HL-60 (cell line): ENCODE data around the gene PDE3A.

Experiments used
- DNase-seq, 2 experiments: peaks; one replicate each; pipeline ENCODE4 v3.0.0-alpha.2; 2010 to 2020; ENCODE audit warnings: low read depth in 1 of 2, low spot score in 1 of 2
- H3K27ac ChIP-seq: fragments of 250-450 bp; sonication (Bioruptor Pico); replicated peaks from 2 replicates; pipeline ENCODE4 v1.5.1; 2020; ENCODE audit warnings: mild to moderate bottlenecking, moderate library complexity
- H3K27me3 ChIP-seq: fragments of 250-450 bp; sonication (Bioruptor Pico); 2 replicates; pipeline ENCODE4 v1.5.1; 2021; ENCODE audit warnings: mild to moderate bottlenecking, moderate library complexity; ENCODE audit not compliant: insufficient read depth, poor library complexity, severe bottlenecking
- H3K4me3 ChIP-seq: replicated peaks from 2 replicates; pipeline ENCODE4 v1.5.1; 2011; ENCODE audit warnings: mild to moderate bottlenecking, control low read depth, low read length; ENCODE audit not compliant: insufficient read depth
- CTCF ChIP-seq: IDR thresholded peaks from one replicate; pipeline ENCODE4 v1.5.1; 2011; ENCODE audit warnings: low read length, control low read depth, inconsistent platforms; ENCODE audit not compliant: insufficient read depth
- GABPA ChIP-seq: IDR thresholded peaks from 2 replicates; pipeline ENCODE4 v1.6.1; 2012; ENCODE audit warnings: low read depth
- POLR2AphosphoS5 ChIP-seq: IDR thresholded peaks from 2 replicates; pipeline ENCODE4 v1.6.1; 2012; ENCODE audit warnings: low read depth
- SPI1 ChIP-seq: IDR thresholded peaks from 2 replicates; pipeline ENCODE4 v1.6.1; 2012; ENCODE audit warnings: low read depth, mild to moderate bottlenecking, borderline replicate concordance
- TF ChIP-seq, protein P1 (sequence below): IDR thresholded peaks from 2 replicates; pipeline ENCODE4 v1.6.1; 2012; ENCODE audit warnings: low read depth; ENCODE audit not compliant: insufficient replicate concordance

PDE3A gene

GRCh38 chr12:20555015-20555414 lies 186.7 kb downstream of the PDE3A start:
- peaks cover 2% of the 10 kb centered on the region for H3K27me3 ChIP-seq
- no peak for TF ChIP-seq SPI1
- no peak overlapping the region for H3K27ac ChIP-seq

GRCh38 chr12:20555771-20556170 lies 187.4 kb downstream of the PDE3A start:
- DNase-seq: no peak
- Histone ChIP-seq H3K27me3 (peaks cover 2% of the 10 kb centered on the region), H3K4me3 (no peak overlapping the region), H3K27ac (no peak overlapping the region)
- TF ChIP-seq POLR2AphosphoS5: no peak
- no peak for TF ChIP-seq GABPA
- no peak for TF ChIP-seq SPI1
- TF ChIP-seq, protein P1, sequence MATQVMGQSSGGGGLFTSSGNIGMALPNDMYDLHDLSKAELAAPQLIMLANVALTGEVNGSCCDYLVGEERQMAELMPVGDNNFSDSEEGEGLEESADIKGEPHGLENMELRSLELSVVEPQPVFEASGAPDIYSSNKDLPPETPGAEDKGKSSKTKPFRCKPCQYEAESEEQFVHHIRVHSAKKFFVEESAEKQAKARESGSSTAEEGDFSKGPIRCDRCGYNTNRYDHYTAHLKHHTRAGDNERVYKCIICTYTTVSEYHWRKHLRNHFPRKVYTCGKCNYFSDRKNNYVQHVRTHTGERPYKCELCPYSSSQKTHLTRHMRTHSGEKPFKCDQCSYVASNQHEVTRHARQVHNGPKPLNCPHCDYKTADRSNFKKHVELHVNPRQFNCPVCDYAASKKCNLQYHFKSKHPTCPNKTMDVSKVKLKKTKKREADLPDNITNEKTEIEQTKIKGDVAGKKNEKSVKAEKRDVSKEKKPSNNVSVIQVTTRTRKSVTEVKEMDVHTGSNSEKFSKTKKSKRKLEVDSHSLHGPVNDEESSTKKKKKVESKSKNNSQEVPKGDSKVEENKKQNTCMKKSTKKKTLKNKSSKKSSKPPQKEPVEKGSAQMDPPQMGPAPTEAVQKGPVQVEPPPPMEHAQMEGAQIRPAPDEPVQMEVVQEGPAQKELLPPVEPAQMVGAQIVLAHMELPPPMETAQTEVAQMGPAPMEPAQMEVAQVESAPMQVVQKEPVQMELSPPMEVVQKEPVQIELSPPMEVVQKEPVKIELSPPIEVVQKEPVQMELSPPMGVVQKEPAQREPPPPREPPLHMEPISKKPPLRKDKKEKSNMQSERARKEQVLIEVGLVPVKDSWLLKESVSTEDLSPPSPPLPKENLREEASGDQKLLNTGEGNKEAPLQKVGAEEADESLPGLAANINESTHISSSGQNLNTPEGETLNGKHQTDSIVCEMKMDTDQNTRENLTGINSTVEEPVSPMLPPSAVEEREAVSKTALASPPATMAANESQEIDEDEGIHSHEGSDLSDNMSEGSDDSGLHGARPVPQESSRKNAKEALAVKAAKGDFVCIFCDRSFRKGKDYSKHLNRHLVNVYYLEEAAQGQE: no peak
- no peak for TF ChIP-seq CTCF

More at GRCh38 chr12:20555015-20555414, 186.7 kb downstream of the PDE3A start:
- DNase-seq: no peak
- no peak overlapping the region for H3K4me3 ChIP-seq

- DNase-seq: no peak
- H3K4me3 ChIP-seq: no peak overlapping the region
- H3K27me3 ChIP-seq: peaks cover 2% of the 10 kb centered on the region
- TF ChIP-seq, protein P1: no peak
- TF ChIP-seq CTCF (no peak), GABPA (no peak)
- H3K27ac ChIP-seq: no peak overlapping the region
Observed at GRCh38 chr12:20557096-20557495, 188.8 kb downstream of the PDE3A start.

DNA sequence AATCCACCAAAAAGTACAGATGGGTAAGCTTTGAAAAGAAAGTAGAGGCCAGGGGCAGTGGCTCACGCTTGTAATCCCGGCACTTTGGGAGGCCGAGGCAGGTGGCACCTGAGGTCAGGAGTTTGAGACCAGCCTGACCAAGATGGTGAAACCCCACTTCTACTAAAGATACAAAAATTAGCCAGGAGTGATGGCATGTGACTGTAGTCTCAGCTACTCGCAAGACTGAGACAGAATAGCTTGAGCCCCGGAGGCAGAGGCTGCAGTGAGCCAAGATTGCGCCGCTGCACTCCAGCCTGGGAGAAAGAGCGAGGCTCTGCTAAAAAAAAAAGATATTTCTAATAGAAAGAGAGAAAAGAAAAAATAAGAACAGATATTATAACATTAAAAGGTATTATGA lies 192.6 kb downstream of the PDE3A start:
- no peak overlapping the region for H3K27ac ChIP-seq
- TF ChIP-seq SPI1 (no peak), POLR2AphosphoS5 (no peak), GABPA (no peak), CTCF (no peak)
- TF ChIP-seq, protein P1: no peak
- H3K4me3 ChIP-seq: no peak overlapping the region
- peaks cover 2% of the 10 kb centered on the region for H3K27me3 ChIP-seq
- no peak for DNase-seq
